DMS153 (cell line): ENCODE results near the gene KBTBD8.

ENCODE experiments used
- DNase-seq: peaks from one replicate; lab custom pipeline; 2025; lab: John Stamatoyannopoulos, UW

KBTBD8 gene

GRCh38 chr3:66998904-66999235 is 763 bp downstream of the KBTBD8 start:
- no peak for DNase-seq

GRCh38 chr3:67000009-67000408 is 1.9 kb downstream of the KBTBD8 start:
- no peak for DNase-seq

GRCh38 chr3:67001086-67001861 is 3.2 kb downstream of the KBTBD8 start:
- DNase-seq: no peak

- DNase-seq: no peak
Observed at GRCh38 chr3:67005974-67006373, 7.9 kb downstream of the KBTBD8 start.

GRCh38 chr3:67006460-67006859 is 8.4 kb downstream of the KBTBD8 start:
- DNase-seq: no peak

- DNase-seq: no peak
Observed at GRCh38 chr3:67008388-67008787, 10.3 kb downstream of the KBTBD8 start.

- no peak for DNase-seq
Observed at GRCh38 chr3:67009716-67010115, 11.6 kb downstream of the KBTBD8 start.

GRCh38 chr3:67011414-67012131 is 13.5 kb downstream of the KBTBD8 start:
- no peak for DNase-seq

- DNase-seq: no peak
Observed at GRCh38 chr3:67012564-67012963, 14.5 kb downstream of the KBTBD8 start.

- no peak for DNase-seq
Observed at GRCh38 chr3:67015702-67016484, 17.8 kb downstream of the KBTBD8 start.

GRCh38 chr3:67016522-67017080 is 18.5 kb downstream of the KBTBD8 start:
- DNase-seq: no peak

- DNase-seq: no peak
Observed at GRCh38 chr3:67017211-67017610, 19.1 kb downstream of the KBTBD8 start.

GRCh38 chr3:67018105-67018788 is 20.1 kb downstream of the KBTBD8 start:
- DNase-seq: no peak

- DNase-seq: no peak
Observed at GRCh38 chr3:67018789-67019526, 20.9 kb downstream of the KBTBD8 start.

- DNase-seq: no peak
Observed at GRCh38 chr3:67028001-67028784, 30.1 kb downstream of the KBTBD8 start.

GRCh38 chr3:67030785-67031740 is 33.0 kb downstream of the KBTBD8 start:
- DNase-seq: no peak

GRCh38 chr3:67031986-67032385 is 33.9 kb downstream of the KBTBD8 start:
- DNase-seq: no peak

- DNase-seq: no peak
Observed at GRCh38 chr3:67033079-67033478, 35.0 kb downstream of the KBTBD8 start.

GRCh38 chr3:67034371-67034770 is 36.3 kb downstream of the KBTBD8 start:
- no peak for DNase-seq
